ENCODE measurements around the gene ENDOU. TPM values are rescaled to one million over a fixed set of nuclear protein-coding genes. Genes with fewer than 3 reads are reported as not detected.

The ENDOU gene
- total RNA-seq, 1 experiment from 2014 or later, result not detected

DNA sequence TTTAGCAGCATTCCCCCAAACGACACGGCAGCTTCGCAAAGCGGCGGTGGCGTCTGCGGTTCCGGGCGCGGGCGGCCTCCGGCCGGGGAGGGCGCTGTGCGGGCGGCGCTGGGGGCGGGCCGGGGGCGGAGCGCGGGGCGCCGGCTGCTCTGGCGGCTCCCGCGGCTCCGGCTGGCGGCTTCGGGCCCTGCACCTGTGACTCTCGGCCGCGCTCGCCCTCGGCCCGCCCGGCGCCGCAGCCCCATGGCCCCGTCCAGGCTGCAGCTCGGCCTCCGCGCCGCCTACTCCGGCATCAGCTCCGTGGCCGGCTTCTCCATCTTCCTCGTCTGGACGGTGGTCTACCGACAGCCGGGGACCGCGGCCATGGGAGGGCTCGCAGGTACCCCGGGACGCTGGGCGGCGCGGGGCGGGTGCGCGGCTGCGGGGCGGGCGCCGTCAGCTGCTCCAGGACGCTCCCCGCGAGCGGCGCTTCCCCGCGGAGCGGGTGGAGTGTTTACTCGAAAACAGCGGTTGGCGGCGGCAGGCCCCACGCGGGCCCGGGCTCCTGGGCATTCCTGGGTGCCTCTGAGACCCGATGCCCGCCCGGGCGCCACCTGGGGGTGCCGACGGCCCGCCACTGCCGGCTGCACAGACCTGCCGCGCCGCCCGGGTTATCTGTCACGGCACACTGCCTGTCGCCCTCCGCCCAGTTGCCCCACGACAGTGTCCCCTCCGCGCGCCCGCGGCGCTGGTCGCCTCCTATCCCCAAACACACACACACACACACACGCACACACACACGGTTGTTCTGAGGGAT, 48.0 kb upstream of the ENDOU start, which contains the start of gene SLC48A1 (continued):
- TF ChIP-seq, protein P1, sequence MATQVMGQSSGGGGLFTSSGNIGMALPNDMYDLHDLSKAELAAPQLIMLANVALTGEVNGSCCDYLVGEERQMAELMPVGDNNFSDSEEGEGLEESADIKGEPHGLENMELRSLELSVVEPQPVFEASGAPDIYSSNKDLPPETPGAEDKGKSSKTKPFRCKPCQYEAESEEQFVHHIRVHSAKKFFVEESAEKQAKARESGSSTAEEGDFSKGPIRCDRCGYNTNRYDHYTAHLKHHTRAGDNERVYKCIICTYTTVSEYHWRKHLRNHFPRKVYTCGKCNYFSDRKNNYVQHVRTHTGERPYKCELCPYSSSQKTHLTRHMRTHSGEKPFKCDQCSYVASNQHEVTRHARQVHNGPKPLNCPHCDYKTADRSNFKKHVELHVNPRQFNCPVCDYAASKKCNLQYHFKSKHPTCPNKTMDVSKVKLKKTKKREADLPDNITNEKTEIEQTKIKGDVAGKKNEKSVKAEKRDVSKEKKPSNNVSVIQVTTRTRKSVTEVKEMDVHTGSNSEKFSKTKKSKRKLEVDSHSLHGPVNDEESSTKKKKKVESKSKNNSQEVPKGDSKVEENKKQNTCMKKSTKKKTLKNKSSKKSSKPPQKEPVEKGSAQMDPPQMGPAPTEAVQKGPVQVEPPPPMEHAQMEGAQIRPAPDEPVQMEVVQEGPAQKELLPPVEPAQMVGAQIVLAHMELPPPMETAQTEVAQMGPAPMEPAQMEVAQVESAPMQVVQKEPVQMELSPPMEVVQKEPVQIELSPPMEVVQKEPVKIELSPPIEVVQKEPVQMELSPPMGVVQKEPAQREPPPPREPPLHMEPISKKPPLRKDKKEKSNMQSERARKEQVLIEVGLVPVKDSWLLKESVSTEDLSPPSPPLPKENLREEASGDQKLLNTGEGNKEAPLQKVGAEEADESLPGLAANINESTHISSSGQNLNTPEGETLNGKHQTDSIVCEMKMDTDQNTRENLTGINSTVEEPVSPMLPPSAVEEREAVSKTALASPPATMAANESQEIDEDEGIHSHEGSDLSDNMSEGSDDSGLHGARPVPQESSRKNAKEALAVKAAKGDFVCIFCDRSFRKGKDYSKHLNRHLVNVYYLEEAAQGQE (IDR thresholded peaks at IDR 0.05; ENCODE audit: low read depth), result no peak
- TF ChIP-seq POLR2A (IDR thresholded peaks at IDR 0.05; ENCODE audit: borderline replicate concordance, extremely low read depth, insufficient read depth, insufficient read length) (peak; percentile 46), ZNF274 (IDR thresholded peaks at IDR 0.05; ENCODE audit: low read depth, low read length) (no peak), SRF (IDR thresholded peaks at IDR 0.05; ENCODE audit: low read depth) (no peak), ELF1 (IDR thresholded peaks at IDR 0.05; ENCODE audit: borderline replicate concordance, low read depth) (no peak), ZFX (IDR thresholded peaks at IDR 0.05) (peak; percentile 82; the same call in 1 of the 2 replicates), SIN3A (IDR thresholded peaks at IDR 0.05; ENCODE audit: low read depth) (no peak; the same call in 1 of the 2 replicates), EZH2phosphoT487 (IDR thresholded peaks at IDR 0.05; ENCODE audit: borderline replicate concordance) (no peak), JUND (IDR thresholded peaks at IDR 0.05) (no peak), FOSL1 (IDR thresholded peaks at IDR 0.05; ENCODE audit: low read depth) (no peak), ATF3 (IDR thresholded peaks at IDR 0.05) (no peak), YY1 (IDR thresholded peaks at IDR 0.05; ENCODE audit: extremely low read depth, insufficient replicate concordance, low read depth, low read length) (no peak), RAD21 (IDR thresholded peaks at IDR 0.05; ENCODE audit: low read depth) (no peak; the same call in 1 of the 2 replicates), ZBTB33 (IDR thresholded peaks at IDR 0.05; ENCODE audit: extremely low read depth, insufficient replicate concordance, low read length) (no peak), CEBPB (IDR thresholded peaks at IDR 0.05; ENCODE audit: low read depth) (no peak), SP1 (IDR thresholded peaks at IDR 0.05; ENCODE audit: low read depth) (no peak), EZH2 (IDR thresholded peaks at IDR 0.05) (no peak)
